Left ventricle myocardium inferior (tissue), 1 donor: ENCODE data around the gene DCAF17. TPM values are rescaled to one million over a fixed set of nuclear protein-coding genes. Genes with fewer than 3 reads are reported as not detected.

Source experiments
- DNase-seq: peaks from one replicate; pipeline ENCODE4 v3.0.0-alpha.2; 2020
- H3K27ac ChIP-seq: fragments of 200-600 bp; replicated peaks from 2 replicates; pipeline ENCODE4 v1.8.0; 2021
- H3K27me3 ChIP-seq: fragments of 200-600 bp; 2 replicates; pipeline ENCODE4 v1.8.0; 2021; ENCODE audit warnings: low read depth
- H3K36me3 ChIP-seq: fragments of 200-600 bp; 2 replicates; pipeline ENCODE4 v1.8.0; 2021
- H3K4me1 ChIP-seq: fragments of 200-600 bp; 2 replicates; pipeline ENCODE4 v1.8.0; 2021
- H3K4me3 ChIP-seq: fragments of 200-600 bp; 2 replicates; pipeline ENCODE4 v1.8.0; 2021; ENCODE audit warnings: mild to moderate bottlenecking, moderate library complexity
- H3K9me3 ChIP-seq: fragments of 200-600 bp; replicated peaks from 2 replicates; pipeline ENCODE4 v1.8.0; 2021
- CTCF ChIP-seq: fragments of 200-600 bp; IDR thresholded peaks from 2 replicates; pipeline ENCODE4 v1.8.0; 2021; ENCODE audit warnings: antibody characterized with exemption, mild to moderate bottlenecking, borderline replicate concordance
- intact Hi-C: fragments of 100-400 bp; cut with micrococcal nuclease; formaldehyde crosslinking; loops from one replicate; pipeline ENCODE4 v1.11.0; 2022
- total RNA-seq: library from RNA; stranded (reverse); fragmentation: NEBNext Ultra II Directional; extraction: Animal tissue kit (Norgen Biotek cat#: 25700); gene quantifications from one replicate; pipeline ENCODE4 v1.2.1, GENCODE V29; 2021
- donor health status: DM: no; HTN: yes; CAD: no; lungs with severe emphysema.

DCAF17 gene
- total RNA-seq, 1 donor from 2014 or later = 5.2 TPM

GRCh38 chr2:171469176-171469575 lies 35.1 kb downstream of the DCAF17 start:
- intact Hi-C loops = no loop called here
- TF ChIP-seq CTCF = no peak
- Histone ChIP-seq H3K9me3 (no peaks in the 10 kb centered on the region), H3K27me3 (no peaks in the 10 kb centered on the region), H3K36me3 (peaks cover 49% of the 10 kb centered on the region), H3K4me3 (no peak overlapping the region), H3K4me1 (no peaks in the 10 kb centered on the region), H3K27ac (no peak overlapping the region)
- no peak for DNase-seq

GRCh38 chr2:171470129-171470528 lies 36.1 kb downstream of the DCAF17 start:
- no peak for DNase-seq
- TF ChIP-seq CTCF = no peak
- peaks cover 57% of the 10 kb centered on the region for H3K36me3 ChIP-seq
- H3K27me3 ChIP-seq = no peaks in the 10 kb centered on the region
- intact Hi-C loops = no loop called here
- H3K4me3 ChIP-seq = no peak overlapping the region
- no peaks in the 10 kb centered on the region for H3K4me1 ChIP-seq
- H3K27ac ChIP-seq = no peak overlapping the region
- no peaks in the 10 kb centered on the region for H3K9me3 ChIP-seq

GRCh38 chr2:171475979-171476378 lies 42.0 kb downstream of the DCAF17 start:
- TF ChIP-seq CTCF = no peak
- DNase-seq = no peak
- H3K27ac ChIP-seq = no peak overlapping the region
- H3K36me3 ChIP-seq = peaks cover 50% of the 10 kb centered on the region
- no peaks in the 10 kb centered on the region for H3K9me3 ChIP-seq
- H3K27me3 ChIP-seq = no peaks in the 10 kb centered on the region
- H3K4me3 ChIP-seq = no peak overlapping the region
- intact Hi-C loops = no loop called here
- H3K4me1 ChIP-seq = no peaks in the 10 kb centered on the region

GRCh38 chr2:171478345-171478744 lies 44.3 kb downstream of the DCAF17 start:
- DNase-seq = no peak
- no peaks in the 10 kb centered on the region for H3K9me3 ChIP-seq
- no peak for TF ChIP-seq CTCF
- H3K27ac ChIP-seq = no peak overlapping the region
- no peaks in the 10 kb centered on the region for H3K4me1 ChIP-seq
- H3K27me3 ChIP-seq = no peaks in the 10 kb centered on the region
- intact Hi-C loops = no loop called here
- H3K4me3 ChIP-seq = no peak overlapping the region
- H3K36me3 ChIP-seq = peaks cover 48% of the 10 kb centered on the region

- intact Hi-C loops = no loop called here
- no peak for TF ChIP-seq CTCF
- peaks cover 44% of the 10 kb centered on the region for H3K36me3 ChIP-seq
Measured at GRCh38 chr2:171479154-171479814, 45.3 kb downstream of the DCAF17 start.

More at GRCh38 chr2:171479154-171479814, 45.3 kb downstream of the DCAF17 start:
- H3K9me3 ChIP-seq = no peaks in the 10 kb centered on the region
- no peaks in the 10 kb centered on the region for H3K27me3 ChIP-seq
- H3K4me3 ChIP-seq = no peak overlapping the region
- DNase-seq = no peak
- no peaks in the 10 kb centered on the region for H3K4me1 ChIP-seq
- H3K27ac ChIP-seq = no peak overlapping the region
